Endodermal cell (in vitro differentiated cells): ENCODE results near the gene YWHAQ. TPM values are rescaled to one million over a fixed set of nuclear protein-coding genes. Genes with fewer than 3 reads are reported as not detected.

Source experiments
- DNase-seq: peaks from one replicate; pipeline ENCODE4 v3.0.0-alpha.2; 2017
- H3K27ac ChIP-seq: 2 replicates; pipeline ENCODE4 v1.5.1; 2013; ENCODE audit warnings: mild to moderate bottlenecking, low read depth, low read length, moderate library complexity
- H3K27me3 ChIP-seq: 2 replicates; pipeline ENCODE4 v1.6.1; 2013; ENCODE audit warnings: mild to moderate bottlenecking, low read length, moderate library complexity; ENCODE audit not compliant: insufficient read depth, control insufficient read depth, poor library complexity, severe bottlenecking
- H3K36me3 ChIP-seq: 2 replicates; pipeline ENCODE4 v1.7.0; 2013; ENCODE audit warnings: mild to moderate bottlenecking, low read length, moderate library complexity; ENCODE audit not compliant: control insufficient read depth, insufficient read depth
- H3K4me1 ChIP-seq: one replicate; pipeline ENCODE4 v1.7.0; 2013; ENCODE audit warnings: low read length; ENCODE audit not compliant: control insufficient read depth, insufficient read depth
- H3K4me3 ChIP-seq: 2 replicates; pipeline ENCODE4 v1.5.1; 2013; ENCODE audit warnings: mild to moderate bottlenecking, low read length, moderate library complexity
- H3K9ac ChIP-seq: 2 replicates; pipeline ENCODE4 v1.6.1; 2013; ENCODE audit warnings: mild to moderate bottlenecking, low read length, moderate library complexity; ENCODE audit not compliant: poor library complexity, severe bottlenecking; ENCODE audit errors: extremely low read depth
- H3K9me3 ChIP-seq: 2 replicates; pipeline ENCODE4 v1.6.1; 2013; ENCODE audit warnings: mild to moderate bottlenecking, low read length, moderate library complexity; ENCODE audit not compliant: control insufficient read depth
- H3K27ac Mint-ChIP-seq: 2 replicates; pipeline ENCODE4 v1.8.0; 2020; ENCODE audit warnings: mixed read lengths
- H3K27me3 Mint-ChIP-seq: 2 replicates; pipeline ENCODE4 v1.8.0; 2021; ENCODE audit warnings: mild to moderate bottlenecking, mixed read lengths; ENCODE audit not compliant: insufficient read depth
- H3K36me3 Mint-ChIP-seq: 2 replicates; pipeline ENCODE4 v1.8.0; 2020; ENCODE audit warnings: low read depth, mixed read lengths
- H3K4me1 Mint-ChIP-seq: 2 replicates; pipeline ENCODE4 v1.8.0; 2020; ENCODE audit warnings: mixed read lengths
- H3K4me3 Mint-ChIP-seq: 2 replicates; pipeline ENCODE4 v1.8.0; 2020; ENCODE audit warnings: mild to moderate bottlenecking, moderate library complexity, mixed read lengths
- H3K9me3 Mint-ChIP-seq: 2 replicates; pipeline ENCODE4 v1.8.0; 2020; ENCODE audit warnings: mild to moderate bottlenecking, mixed read lengths
- WGBS, 2 experiments: methylation state at CpG; one replicate each; pipeline versions ENCODE4 v1.1.5 to v1.1.7; 2013; ENCODE audit warnings: missing lambda C conversion rate in 2 of 2, mixed read lengths in 1 of 2; ENCODE audit not compliant: insufficient coverage in 1 of 2, insufficient read length in 1 of 2; 5-methylcytosine and 5-hydroxymethylcytosine counted together
- total RNA-seq, 2 donors: library from RNA; stranded (reverse); fragmentation: NEBNext Ultra II Directional in 1 of 2; extraction: Animal tissue kit (Norgen Biotek cat#: 25700) in 1 of 2; gene quantifications; 2 replicates in 1 of 2; 3 replicates in 1 of 2; pipeline ENCODE4 v1.2.1, GENCODE V29; 2021
- TF ChIP-seq, protein P1 (sequence below): fragments of 200-600 bp; sonication (generic); conservative IDR thresholded peaks from 2 replicates; pipeline ENCODE4 v1.5.0; 2021; ENCODE audit warnings: antibody characterized with exemption, mild to moderate bottlenecking

Gene YWHAQ
- total RNA-seq, 2 donors from 2014 or later, result 357 to 374 TPM

DNA sequence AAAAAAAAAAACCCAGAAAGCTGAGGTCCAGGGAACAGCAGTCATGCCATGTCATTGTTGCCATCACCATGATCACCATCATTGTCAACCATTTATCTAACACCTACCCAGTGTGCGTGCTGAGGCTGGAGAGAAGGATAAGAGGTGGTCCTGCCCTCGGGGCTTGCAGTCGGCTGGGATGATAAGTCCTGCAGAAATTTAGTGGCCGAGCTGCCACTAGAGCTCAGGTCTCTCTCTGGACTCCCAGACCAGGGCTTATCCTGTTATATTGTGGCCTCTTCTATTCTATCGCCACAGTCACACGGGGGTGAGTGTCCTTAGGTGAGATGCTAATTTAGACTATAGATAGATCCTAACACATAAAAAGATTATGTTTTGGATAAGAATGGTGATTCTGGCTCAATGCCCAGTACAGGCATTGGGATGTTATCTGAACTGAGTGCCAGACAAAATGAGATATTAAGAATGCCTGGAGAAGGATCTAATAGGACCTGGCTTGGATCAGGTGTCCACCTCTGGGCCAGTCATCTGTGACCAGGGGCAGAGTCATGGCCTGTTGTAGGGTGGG, 43.2 kb upstream of the YWHAQ start:
- no peaks in the 10 kb centered on the region for H3K36me3 Mint-ChIP-seq

GRCh38 chr2:9668687-9669345, 38.0 kb upstream of the YWHAQ start:
- TF ChIP-seq, protein P1, sequence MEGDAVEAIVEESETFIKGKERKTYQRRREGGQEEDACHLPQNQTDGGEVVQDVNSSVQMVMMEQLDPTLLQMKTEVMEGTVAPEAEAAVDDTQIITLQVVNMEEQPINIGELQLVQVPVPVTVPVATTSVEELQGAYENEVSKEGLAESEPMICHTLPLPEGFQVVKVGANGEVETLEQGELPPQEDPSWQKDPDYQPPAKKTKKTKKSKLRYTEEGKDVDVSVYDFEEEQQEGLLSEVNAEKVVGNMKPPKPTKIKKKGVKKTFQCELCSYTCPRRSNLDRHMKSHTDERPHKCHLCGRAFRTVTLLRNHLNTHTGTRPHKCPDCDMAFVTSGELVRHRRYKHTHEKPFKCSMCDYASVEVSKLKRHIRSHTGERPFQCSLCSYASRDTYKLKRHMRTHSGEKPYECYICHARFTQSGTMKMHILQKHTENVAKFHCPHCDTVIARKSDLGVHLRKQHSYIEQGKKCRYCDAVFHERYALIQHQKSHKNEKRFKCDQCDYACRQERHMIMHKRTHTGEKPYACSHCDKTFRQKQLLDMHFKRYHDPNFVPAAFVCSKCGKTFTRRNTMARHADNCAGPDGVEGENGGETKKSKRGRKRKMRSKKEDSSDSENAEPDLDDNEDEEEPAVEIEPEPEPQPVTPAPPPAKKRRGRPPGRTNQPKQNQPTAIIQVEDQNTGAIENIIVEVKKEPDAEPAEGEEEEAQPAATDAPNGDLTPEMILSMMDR, result no peak
- Histone ChIP-seq H3K4me3 (no peak overlapping the region), H3K36me3 (no peaks in the 10 kb centered on the region), H3K27ac (no peak overlapping the region), H3K27me3 (no peaks in the 10 kb centered on the region), H3K4me1 (no peaks in the 10 kb centered on the region), H3K9ac (no peak overlapping the region), H3K9me3 (no peaks in the 10 kb centered on the region)
- no peak overlapping the region for H3K4me3 Mint-ChIP-seq
- no peak for DNase-seq
- 89 to 93% methylated on average over 5 of the region's 5 CpGs for WGBS, 2 experiments
- H3K36me3 Mint-ChIP-seq, result no peaks in the 10 kb centered on the region
- no peaks in the 10 kb centered on the region for H3K27me3 Mint-ChIP-seq
- no peak overlapping the region for H3K27ac Mint-ChIP-seq
- no peaks in the 10 kb centered on the region for H3K4me1 Mint-ChIP-seq
- H3K9me3 Mint-ChIP-seq, result no peaks in the 10 kb centered on the region

More for the DNA sequence above, 43.2 kb upstream of the YWHAQ start:
- H3K9ac ChIP-seq, result no peak overlapping the region
- no peaks in the 10 kb centered on the region for H3K27me3 ChIP-seq
- H3K4me1 ChIP-seq, result no peaks in the 10 kb centered on the region
- no peak for DNase-seq
- H3K36me3 ChIP-seq, result no peaks in the 10 kb centered on the region
- no peaks in the 10 kb centered on the region for H3K27me3 Mint-ChIP-seq
- H3K4me1 Mint-ChIP-seq, result peaks cover 9% of the 10 kb centered on the region
- no peak overlapping the region for H3K27ac ChIP-seq
- H3K27ac Mint-ChIP-seq, result no peak overlapping the region
- no peaks in the 10 kb centered on the region for H3K9me3 Mint-ChIP-seq
- H3K4me3 ChIP-seq, result no peak overlapping the region
- H3K9me3 ChIP-seq, result no peaks in the 10 kb centered on the region
- 85% methylated on average over 6 of the region's 6 CpGs; no CpG with 5 or more reads in 1 of the 2 experiments for WGBS, 2 experiments
- TF ChIP-seq, protein P1, result no peak
- H3K4me3 Mint-ChIP-seq, result no peak overlapping the region

- no peak overlapping the region for H3K27ac ChIP-seq
- Mint-ChIP-seq H3K36me3 (no peaks in the 10 kb centered on the region), H3K27ac (no peak overlapping the region), H3K27me3 (peaks cover 2% of the 10 kb centered on the region), H3K9me3 (no peaks in the 10 kb centered on the region), H3K4me3 (no peak overlapping the region), H3K4me1 (no peaks in the 10 kb centered on the region)
- TF ChIP-seq, protein P1, result no peak
- H3K27me3 ChIP-seq, result no peaks in the 10 kb centered on the region
- WGBS, 2 experiments, result 96 to 100% methylated on average over 3 of the region's 3 CpGs
- no peak for DNase-seq
- no peak overlapping the region for H3K9ac ChIP-seq
- H3K9me3 ChIP-seq, result no peaks in the 10 kb centered on the region
- no peaks in the 10 kb centered on the region for H3K36me3 ChIP-seq
- H3K4me3 ChIP-seq, result no peak overlapping the region
- no peaks in the 10 kb centered on the region for H3K4me1 ChIP-seq
Measured at GRCh38 chr2:9667826-9668225, 37.0 kb upstream of the YWHAQ start.
